ENCODE results near the gene CYP26C1.
"Not testable (repeated sequence)": the region's sequence is repeated elsewhere in the genome, so short reads cannot be mapped to it uniquely, and the experiment has no call there.

DNA sequence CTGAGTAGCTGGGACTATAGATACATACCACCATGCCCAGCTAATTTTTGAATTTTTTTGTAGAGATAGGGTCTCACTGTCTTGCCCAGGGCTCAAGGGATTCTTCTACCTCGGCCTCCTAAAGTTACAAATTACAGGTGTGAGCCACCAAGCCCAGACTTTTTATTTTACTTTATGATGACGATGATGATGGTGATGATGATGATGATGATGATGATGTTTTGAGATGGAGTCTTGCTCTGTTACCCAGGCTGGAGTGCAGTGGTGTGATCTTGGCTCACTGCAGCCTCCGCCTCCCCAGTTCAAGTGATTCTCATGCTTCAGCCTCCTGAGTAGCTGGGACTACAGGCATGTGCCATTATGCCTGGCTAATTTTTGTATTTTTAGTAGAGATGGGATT, 40.5 kb downstream of the CYP26C1 start:
- TF ChIP-seq, protein P1, sequence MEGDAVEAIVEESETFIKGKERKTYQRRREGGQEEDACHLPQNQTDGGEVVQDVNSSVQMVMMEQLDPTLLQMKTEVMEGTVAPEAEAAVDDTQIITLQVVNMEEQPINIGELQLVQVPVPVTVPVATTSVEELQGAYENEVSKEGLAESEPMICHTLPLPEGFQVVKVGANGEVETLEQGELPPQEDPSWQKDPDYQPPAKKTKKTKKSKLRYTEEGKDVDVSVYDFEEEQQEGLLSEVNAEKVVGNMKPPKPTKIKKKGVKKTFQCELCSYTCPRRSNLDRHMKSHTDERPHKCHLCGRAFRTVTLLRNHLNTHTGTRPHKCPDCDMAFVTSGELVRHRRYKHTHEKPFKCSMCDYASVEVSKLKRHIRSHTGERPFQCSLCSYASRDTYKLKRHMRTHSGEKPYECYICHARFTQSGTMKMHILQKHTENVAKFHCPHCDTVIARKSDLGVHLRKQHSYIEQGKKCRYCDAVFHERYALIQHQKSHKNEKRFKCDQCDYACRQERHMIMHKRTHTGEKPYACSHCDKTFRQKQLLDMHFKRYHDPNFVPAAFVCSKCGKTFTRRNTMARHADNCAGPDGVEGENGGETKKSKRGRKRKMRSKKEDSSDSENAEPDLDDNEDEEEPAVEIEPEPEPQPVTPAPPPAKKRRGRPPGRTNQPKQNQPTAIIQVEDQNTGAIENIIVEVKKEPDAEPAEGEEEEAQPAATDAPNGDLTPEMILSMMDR (IDR thresholded peaks at IDR 0.05 in 2 of 3, conservative IDR thresholded peaks at IDR 0.05 in 1 of 3; ENCODE audit: borderline replicate concordance in 1 of 3, insufficient read depth in 1 of 3, low read depth in 2 of 3, low read length in 2 of 3), result not testable (repeated sequence)
- TF ChIP-seq ZNF274 (IDR thresholded peaks at IDR 0.05; ENCODE audit: low read depth, low read length); RAD21 (IDR thresholded peaks at IDR 0.05; ENCODE audit: low read depth); POLR2AphosphoS5 (IDR thresholded peaks at IDR 0.05; ENCODE audit: low read depth, low read length); POLR2A (IDR thresholded peaks at IDR 0.05; ENCODE audit: borderline replicate concordance, extremely low read depth, insufficient read depth, insufficient read length): not testable (repeated sequence)

Data from HCT116 (cell line).